HepG2 (cell line): ENCODE results near the gene DZANK1. TPM values are rescaled to one million over a fixed set of nuclear protein-coding genes. Genes with fewer than 3 reads are reported as not detected.

Experiments
- MZF1 ChIP-seq: sonication (generic); formaldehyde crosslinking; IDR thresholded peaks from 2 replicates; pipeline ENCODE4 v1.8.1; 2023; ENCODE audit warnings: mild to moderate bottlenecking, missing genetic modification reagents, borderline replicate concordance
- PAWR ChIP-seq: sonication (generic); formaldehyde crosslinking; IDR thresholded peaks from 2 replicates; pipeline ENCODE4 v1.4.0; 2020; ENCODE audit warnings: missing genetic modification reagents, mild to moderate bottlenecking, borderline replicate concordance
- PCBP1 ChIP-seq: fragments of 200-400 bp; formaldehyde crosslinking; IDR thresholded peaks from 2 replicates; pipeline ENCODE4 v1.6.1; 2017; ENCODE audit warnings: mild to moderate bottlenecking, low read depth, low read length, borderline replicate concordance
- POLR2G ChIP-seq: fragments of 200-400 bp; formaldehyde crosslinking; IDR thresholded peaks from 2 replicates; pipeline ENCODE4 v1.6.1; 2018; ENCODE audit warnings: mild to moderate bottlenecking, low read depth, low read length, moderate library complexity
- REL ChIP-seq: sonication (generic); formaldehyde crosslinking; conservative IDR thresholded peaks from 2 replicates; pipeline ENCODE4 v1.8.0; 2022; ENCODE audit warnings: mild to moderate bottlenecking, missing genetic modification reagents, moderate library complexity
- SYNCRIP ChIP-seq: fragments of 200-400 bp; formaldehyde crosslinking; IDR thresholded peaks from 2 replicates; pipeline ENCODE4 v1.6.1; 2018; ENCODE audit warnings: mild to moderate bottlenecking, low read depth, low read length; ENCODE audit not compliant: insufficient read depth
- TAF15 ChIP-seq: fragments of 200-400 bp; formaldehyde crosslinking; IDR thresholded peaks from one replicate; pipeline ENCODE4 v1.6.1; 2018; ENCODE audit warnings: mild to moderate bottlenecking, low read depth, low read length; ENCODE audit not compliant: poor library complexity, severe bottlenecking
- TCF12 ChIP-seq, 2 experiments: fragments of 450-650 bp in 1 of 2; sonication (generic) in 1 of 2; formaldehyde crosslinking in 1 of 2; IDR thresholded peaks; 2 replicates each; pipeline versions ENCODE4 v1.6.1 to v1.8.0; 2017 to 2022; ENCODE audit warnings: antibody characterized with exemption in 1 of 2, mild to moderate bottlenecking in 1 of 2, missing genetic modification reagents in 1 of 2, moderate library complexity in 1 of 2
- U2AF2 ChIP-seq: fragments of 200-400 bp; formaldehyde crosslinking; IDR thresholded peaks from 2 replicates; pipeline ENCODE4 v1.6.1; 2017; ENCODE audit warnings: low read depth, mild to moderate bottlenecking, low read length
- YEATS4 ChIP-seq: sonication (generic); formaldehyde crosslinking; IDR thresholded peaks from 2 replicates; pipeline ENCODE4 v1.4.0; 2020; ENCODE audit warnings: missing genetic modification reagents, borderline replicate concordance
- ZBTB1 ChIP-seq: sonication (generic); formaldehyde crosslinking; IDR thresholded peaks from 2 replicates; pipeline ENCODE4 v1.4.0; 2020; ENCODE audit warnings: missing genetic modification reagents, borderline replicate concordance
- ZNF124 ChIP-seq: sonication (generic); formaldehyde crosslinking; IDR thresholded peaks from 2 replicates; pipeline ENCODE4 v1.4.0; 2020; ENCODE audit warnings: missing genetic modification reagents
- ZNF17 ChIP-seq: sonication (generic); formaldehyde crosslinking; IDR thresholded peaks from 2 replicates; pipeline ENCODE4 v1.5.0; 2020; ENCODE audit warnings: mild to moderate bottlenecking, missing genetic modification reagents
- ZNF207 ChIP-seq: fragments of 450-650 bp; IDR thresholded peaks from 2 replicates; pipeline ENCODE4 v1.6.1; 2016; ENCODE audit warnings: antibody characterized with exemption, borderline replicate concordance
- ZNF224 ChIP-seq: sonication (generic); formaldehyde crosslinking; IDR thresholded peaks from 2 replicates; pipeline ENCODE4 v1.5.0; 2020; ENCODE audit warnings: mild to moderate bottlenecking, missing genetic modification reagents
- ZNF350 ChIP-seq: sonication (generic); formaldehyde crosslinking; IDR thresholded peaks from 2 replicates; pipeline ENCODE4 v1.4.0; 2020; ENCODE audit warnings: mild to moderate bottlenecking, low read depth, missing genetic modification reagents, borderline replicate concordance
- ZNF546 ChIP-seq: sonication (generic); formaldehyde crosslinking; conservative IDR thresholded peaks from 2 replicates; pipeline ENCODE4 v1.8.1; 2023; ENCODE audit warnings: mild to moderate bottlenecking, missing genetic modification reagents
- ZNF749 ChIP-seq: sonication (generic); formaldehyde crosslinking; IDR thresholded peaks from 2 replicates; pipeline ENCODE4 v1.8.0; 2022; ENCODE audit warnings: mild to moderate bottlenecking, missing genetic modification reagents, moderate library complexity, borderline replicate concordance
- ZNF773 ChIP-seq: sonication (generic); formaldehyde crosslinking; IDR thresholded peaks from 2 replicates; pipeline ENCODE4 v1.4.0; 2020; ENCODE audit warnings: missing genetic modification reagents, borderline replicate concordance
- polyA plus RNA-seq, 8 experiments: library from polyadenylated mRNA; depleted of rRNA in 3 of 8; stranded (reverse) in 7 of 8; unstranded in 1 of 8; fragments of >200 nt; fragmentation: Illumina TruSeq in 4 of 8; extraction: Trizol in 4 of 8; gene quantifications; 2 replicates each; pipeline versions ENCODE4 v1.2.1 to v1.2.3, GENCODE V29; 2011 to 2016; ENCODE audit warnings: low read depth in 4 of 8, missing spikeins in 1 of 8, mixed read lengths in 1 of 8; ENCODE audit not compliant: insufficient read depth in 1 of 8
- total RNA-seq, 5 experiments: library from RNA; depleted of rRNA; stranded (reverse); fragments of >200 nt; fragmentation: Illumina TruSeq; extraction: Trizol; gene quantifications; 2 replicates each; pipeline ENCODE4 v1.2.3, GENCODE V29; 2016; ENCODE audit warnings: low read depth in 1 of 5
- TF ChIP-seq, protein P1 (sequence below): sonication (generic); formaldehyde crosslinking; IDR thresholded peaks from 2 replicates; pipeline ENCODE4 v1.8.0; 2022; ENCODE audit warnings: missing genetic modification reagents, mild to moderate bottlenecking, moderate library complexity, borderline replicate concordance
- TF ChIP-seq, protein P2 (sequence below): sonication (generic); formaldehyde crosslinking; IDR thresholded peaks from 2 replicates; pipeline ENCODE4 v1.9.0; 2021; ENCODE audit warnings: missing genetic modification reagents, mild to moderate bottlenecking, borderline replicate concordance
- TF ChIP-seq, protein P3 (sequence below): IDR thresholded peaks from 2 replicates; pipeline ENCODE4 v1.6.1; 2012; ENCODE audit warnings: low read length, improper control_type of control experiment

Gene DZANK1
- total and polyA plus RNA-seq, 2 of the 13 experiments (the other 11 are each of a cell fraction or from before 2014, with no cell fraction given): 1.6 to 3.2 TPM

DNA sequence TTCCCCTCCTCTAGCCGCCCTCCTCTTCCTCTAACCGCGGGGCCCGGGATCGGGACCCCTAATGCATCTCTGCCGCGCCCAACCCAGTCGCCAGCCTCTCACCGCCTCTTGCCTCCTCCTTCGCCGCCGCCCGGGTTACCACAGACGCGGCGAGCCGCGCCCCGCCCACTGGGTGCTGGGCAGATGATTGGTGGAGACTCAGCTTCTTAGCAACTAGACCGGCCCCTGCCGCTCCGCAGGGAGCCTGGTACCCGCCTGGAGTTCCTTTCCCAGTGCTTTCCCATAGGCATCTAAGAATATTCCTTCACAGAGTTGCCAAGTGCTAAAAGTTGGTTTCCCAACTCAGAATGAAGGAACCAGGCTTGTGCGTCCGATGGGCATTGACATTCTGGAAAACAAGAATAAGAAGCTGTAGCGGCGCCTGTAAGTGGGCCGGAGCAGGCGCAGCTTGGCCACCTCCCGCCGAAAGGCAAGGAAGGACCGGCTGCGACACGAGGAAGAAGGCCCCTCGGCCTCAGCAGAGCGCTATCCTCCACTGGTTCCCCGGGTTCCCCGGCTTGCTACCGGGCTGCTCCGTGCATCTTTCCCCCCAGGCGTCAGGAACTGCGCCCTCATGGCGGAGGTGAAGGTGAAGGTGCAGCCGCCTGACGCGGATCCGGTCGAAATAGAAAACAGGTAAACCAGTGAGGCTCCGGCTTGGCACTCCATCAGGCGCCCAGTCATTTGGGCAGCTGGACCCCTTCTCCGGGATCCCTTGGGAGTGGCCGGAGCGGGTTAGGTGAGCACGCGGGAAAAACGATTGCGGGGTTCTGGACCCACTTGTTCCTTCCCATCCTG lies at the start of gene DZANK1, which contains the start of gene POLR3F (continued):
- TF ChIP-seq ZNF350: peak; percentile 94; the same call in 1 of the 2 replicates
- no peak for TF ChIP-seq REL
- no peak for TF ChIP-seq PAWR (CRISPR knock-in tag)
- peak; percentile 88; the same call in 1 of the 2 replicates for TF ChIP-seq ZNF124 (CRISPR knock-in tag)
- TF ChIP-seq, protein P1, sequence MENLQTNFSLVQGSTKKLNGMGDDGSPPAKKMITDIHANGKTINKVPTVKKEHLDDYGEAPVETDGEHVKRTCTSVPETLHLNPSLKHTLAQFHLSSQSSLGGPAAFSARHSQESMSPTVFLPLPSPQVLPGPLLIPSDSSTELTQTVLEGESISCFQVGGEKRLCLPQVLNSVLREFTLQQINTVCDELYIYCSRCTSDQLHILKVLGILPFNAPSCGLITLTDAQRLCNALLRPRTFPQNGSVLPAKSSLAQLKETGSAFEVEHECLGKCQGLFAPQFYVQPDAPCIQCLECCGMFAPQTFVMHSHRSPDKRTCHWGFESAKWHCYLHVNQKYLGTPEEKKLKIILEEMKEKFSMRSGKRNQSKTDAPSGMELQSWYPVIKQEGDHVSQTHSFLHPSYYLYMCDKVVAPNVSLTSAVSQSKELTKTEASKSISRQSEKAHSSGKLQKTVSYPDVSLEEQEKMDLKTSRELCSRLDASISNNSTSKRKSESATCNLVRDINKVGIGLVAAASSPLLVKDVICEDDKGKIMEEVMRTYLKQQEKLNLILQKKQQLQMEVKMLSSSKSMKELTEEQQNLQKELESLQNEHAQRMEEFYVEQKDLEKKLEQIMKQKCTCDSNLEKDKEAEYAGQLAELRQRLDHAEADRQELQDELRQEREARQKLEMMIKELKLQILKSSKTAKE (CRISPR knock-in tag): no peak
- peak; percentile 85 for TF ChIP-seq ZNF546 (CRISPR knock-in tag)
- TF ChIP-seq MZF1: no peak
- peak; percentile 92 for TF ChIP-seq YEATS4
- TF ChIP-seq PCBP1: peak; percentile 97
- TF ChIP-seq ZNF207: no peak
- TF ChIP-seq U2AF2: peak; percentile 81; the same call in 1 of the 2 replicates
- no peak for TF ChIP-seq TCF12 (IDR thresholded peaks at IDR 0.05)
- no peak; the same call in none of the 2 replicates for TF ChIP-seq TCF12 (CRISPR knock-in tag; IDR thresholded peaks at IDR 0.05)
- no peak for TF ChIP-seq ZBTB1 (CRISPR knock-in tag)
- TF ChIP-seq SYNCRIP: no peak
- TF ChIP-seq TAF15: no peak
- peak; percentile 88 for TF ChIP-seq POLR2G
- TF ChIP-seq, protein P2, sequence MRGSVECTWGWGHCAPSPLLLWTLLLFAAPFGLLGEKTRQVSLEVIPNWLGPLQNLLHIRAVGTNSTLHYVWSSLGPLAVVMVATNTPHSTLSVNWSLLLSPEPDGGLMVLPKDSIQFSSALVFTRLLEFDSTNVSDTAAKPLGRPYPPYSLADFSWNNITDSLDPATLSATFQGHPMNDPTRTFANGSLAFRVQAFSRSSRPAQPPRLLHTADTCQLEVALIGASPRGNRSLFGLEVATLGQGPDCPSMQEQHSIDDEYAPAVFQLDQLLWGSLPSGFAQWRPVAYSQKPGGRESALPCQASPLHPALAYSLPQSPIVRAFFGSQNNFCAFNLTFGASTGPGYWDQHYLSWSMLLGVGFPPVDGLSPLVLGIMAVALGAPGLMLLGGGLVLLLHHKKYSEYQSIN (CRISPR knock-in tag): no peak
- TF ChIP-seq ZNF17 (CRISPR knock-in tag): no peak
- TF ChIP-seq ZNF773 (CRISPR knock-in tag): peak; percentile 67; the same call in 1 of the 2 replicates
- 0 out of 2 replicates have a peak, but pooled peaks have one; percentile 62 for TF ChIP-seq ZNF224 (CRISPR knock-in tag)
- TF ChIP-seq, protein P3, sequence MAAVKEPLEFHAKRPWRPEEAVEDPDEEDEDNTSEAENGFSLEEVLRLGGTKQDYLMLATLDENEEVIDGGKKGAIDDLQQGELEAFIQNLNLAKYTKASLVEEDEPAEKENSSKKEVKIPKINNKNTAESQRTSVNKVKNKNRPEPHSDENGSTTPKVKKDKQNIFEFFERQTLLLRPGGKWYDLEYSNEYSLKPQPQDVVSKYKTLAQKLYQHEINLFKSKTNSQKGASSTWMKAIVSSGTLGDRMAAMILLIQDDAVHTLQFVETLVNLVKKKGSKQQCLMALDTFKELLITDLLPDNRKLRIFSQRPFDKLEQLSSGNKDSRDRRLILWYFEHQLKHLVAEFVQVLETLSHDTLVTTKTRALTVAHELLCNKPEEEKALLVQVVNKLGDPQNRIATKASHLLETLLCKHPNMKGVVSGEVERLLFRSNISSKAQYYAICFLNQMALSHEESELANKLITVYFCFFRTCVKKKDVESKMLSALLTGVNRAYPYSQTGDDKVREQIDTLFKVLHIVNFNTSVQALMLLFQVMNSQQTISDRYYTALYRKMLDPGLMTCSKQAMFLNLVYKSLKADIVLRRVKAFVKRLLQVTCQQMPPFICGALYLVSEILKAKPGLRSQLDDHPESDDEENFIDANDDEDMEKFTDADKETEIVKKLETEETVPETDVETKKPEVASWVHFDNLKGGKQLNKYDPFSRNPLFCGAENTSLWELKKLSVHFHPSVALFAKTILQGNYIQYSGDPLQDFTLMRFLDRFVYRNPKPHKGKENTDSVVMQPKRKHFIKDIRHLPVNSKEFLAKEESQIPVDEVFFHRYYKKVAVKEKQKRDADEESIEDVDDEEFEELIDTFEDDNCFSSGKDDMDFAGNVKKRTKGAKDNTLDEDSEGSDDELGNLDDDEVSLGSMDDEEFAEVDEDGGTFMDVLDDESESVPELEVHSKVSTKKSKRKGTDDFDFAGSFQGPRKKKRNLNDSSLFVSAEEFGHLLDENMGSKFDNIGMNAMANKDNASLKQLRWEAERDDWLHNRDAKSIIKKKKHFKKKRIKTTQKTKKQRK: no peak
- no peak for TF ChIP-seq ZNF749
